GM23248 (cell line): ENCODE measurements around the gene NBR1.

Experiments
- EZH2 ChIP-seq: fragments of 200-600 bp; sonication (generic); IDR thresholded peaks from 2 replicates; pipeline ENCODE4 v1.6.1; 2018; ENCODE audit warnings: antibody characterized with exemption, mild to moderate bottlenecking; ENCODE audit not compliant: insufficient read depth, poor library complexity, severe bottlenecking
- EZH2phosphoT487 ChIP-seq: fragments of 200-600 bp; sonication (generic); IDR thresholded peaks from 2 replicates; pipeline ENCODE4 v1.6.1; 2018; ENCODE audit warnings: antibody characterized with exemption, moderate library complexity, mild to moderate bottlenecking, low read depth; ENCODE audit not compliant: insufficient read depth

DNA sequence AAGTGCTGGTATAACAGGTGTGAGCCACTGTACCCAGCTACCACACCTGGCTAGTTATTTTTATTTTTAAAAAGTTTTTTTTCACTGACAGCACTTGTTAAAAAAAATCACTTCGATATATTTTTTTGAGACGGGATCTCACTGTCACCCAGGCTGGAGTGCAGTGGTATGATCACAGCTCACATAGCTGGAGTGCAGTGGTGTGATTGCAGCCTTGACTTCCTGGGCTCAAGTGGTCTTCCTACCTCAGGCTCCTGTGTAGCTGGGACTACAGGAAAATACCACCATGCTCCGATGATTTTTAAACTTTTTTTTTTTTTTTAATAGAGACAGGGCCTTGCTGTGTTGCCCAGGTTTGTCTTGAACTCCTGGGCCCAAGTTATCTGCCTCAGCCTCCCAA, 12.9 kb downstream of the NBR1 start:
- TF ChIP-seq EZH2 (no peak), EZH2phosphoT487 (no peak)
